Panc1 (cell line): Measurements from ENCODE around the gene CBLL1.

Source experiments
- POLR2AphosphoS5 ChIP-seq: IDR thresholded peaks from 2 replicates; pipeline ENCODE4 v1.6.1; 2012; ENCODE audit warnings: mild to moderate bottlenecking, low read depth, low read length, moderate library complexity
- TF ChIP-seq, protein P1 (sequence below): fragments of 450-650 bp; IDR thresholded peaks from 2 replicates; pipeline ENCODE4 v1.5.1; 2017; ENCODE audit warnings: mild to moderate bottlenecking

DNA sequence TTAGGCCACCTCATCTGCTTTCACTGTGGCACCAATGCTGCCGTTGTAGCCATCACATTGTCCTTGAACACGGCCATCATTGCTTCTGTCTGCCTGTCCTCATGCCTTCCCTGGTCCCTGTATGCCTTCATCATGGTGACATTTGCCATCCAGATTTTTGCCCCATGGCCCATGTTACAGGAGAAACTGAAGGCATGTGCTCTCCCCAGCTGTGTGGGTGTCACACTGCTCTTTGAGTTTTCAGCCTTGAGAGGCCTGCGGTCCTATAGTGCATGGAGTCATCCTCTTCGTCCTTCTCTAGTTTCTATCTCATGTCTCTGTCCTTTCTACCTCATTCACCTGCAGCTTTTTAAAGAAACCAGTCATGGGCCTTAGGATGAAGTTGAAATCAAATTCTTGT is 65.2 kb downstream of the CBLL1 start:
- TF ChIP-seq POLR2AphosphoS5: no peak
- TF ChIP-seq, protein P1, sequence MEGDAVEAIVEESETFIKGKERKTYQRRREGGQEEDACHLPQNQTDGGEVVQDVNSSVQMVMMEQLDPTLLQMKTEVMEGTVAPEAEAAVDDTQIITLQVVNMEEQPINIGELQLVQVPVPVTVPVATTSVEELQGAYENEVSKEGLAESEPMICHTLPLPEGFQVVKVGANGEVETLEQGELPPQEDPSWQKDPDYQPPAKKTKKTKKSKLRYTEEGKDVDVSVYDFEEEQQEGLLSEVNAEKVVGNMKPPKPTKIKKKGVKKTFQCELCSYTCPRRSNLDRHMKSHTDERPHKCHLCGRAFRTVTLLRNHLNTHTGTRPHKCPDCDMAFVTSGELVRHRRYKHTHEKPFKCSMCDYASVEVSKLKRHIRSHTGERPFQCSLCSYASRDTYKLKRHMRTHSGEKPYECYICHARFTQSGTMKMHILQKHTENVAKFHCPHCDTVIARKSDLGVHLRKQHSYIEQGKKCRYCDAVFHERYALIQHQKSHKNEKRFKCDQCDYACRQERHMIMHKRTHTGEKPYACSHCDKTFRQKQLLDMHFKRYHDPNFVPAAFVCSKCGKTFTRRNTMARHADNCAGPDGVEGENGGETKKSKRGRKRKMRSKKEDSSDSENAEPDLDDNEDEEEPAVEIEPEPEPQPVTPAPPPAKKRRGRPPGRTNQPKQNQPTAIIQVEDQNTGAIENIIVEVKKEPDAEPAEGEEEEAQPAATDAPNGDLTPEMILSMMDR: no peak
